Placental pericyte (primary cell): ENCODE results near the gene SELENOO. TPM values are rescaled to one million over a fixed set of nuclear protein-coding genes. Genes with fewer than 3 reads are reported as not detected.

ENCODE experiments used
- total RNA-seq: library from RNA; depleted of rRNA; stranded (reverse); fragments of >200 nt; gene quantifications from 2 replicates; pipeline ENCODE4 v1.2.3, GENCODE V29; 2012

SELENOO gene, protein sequence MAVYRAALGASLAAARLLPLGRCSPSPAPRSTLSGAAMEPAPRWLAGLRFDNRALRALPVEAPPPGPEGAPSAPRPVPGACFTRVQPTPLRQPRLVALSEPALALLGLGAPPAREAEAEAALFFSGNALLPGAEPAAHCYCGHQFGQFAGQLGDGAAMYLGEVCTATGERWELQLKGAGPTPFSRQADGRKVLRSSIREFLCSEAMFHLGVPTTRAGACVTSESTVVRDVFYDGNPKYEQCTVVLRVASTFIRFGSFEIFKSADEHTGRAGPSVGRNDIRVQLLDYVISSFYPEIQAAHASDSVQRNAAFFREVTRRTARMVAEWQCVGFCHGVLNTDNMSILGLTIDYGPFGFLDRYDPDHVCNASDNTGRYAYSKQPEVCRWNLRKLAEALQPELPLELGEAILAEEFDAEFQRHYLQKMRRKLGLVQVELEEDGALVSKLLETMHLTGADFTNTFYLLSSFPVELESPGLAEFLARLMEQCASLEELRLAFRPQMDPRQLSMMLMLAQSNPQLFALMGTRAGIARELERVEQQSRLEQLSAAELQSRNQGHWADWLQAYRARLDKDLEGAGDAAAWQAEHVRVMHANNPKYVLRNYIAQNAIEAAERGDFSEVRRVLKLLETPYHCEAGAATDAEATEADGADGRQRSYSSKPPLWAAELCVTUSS
- 14.4 and 16.2 TPM in 2 replicates for total RNA-seq

DNA sequence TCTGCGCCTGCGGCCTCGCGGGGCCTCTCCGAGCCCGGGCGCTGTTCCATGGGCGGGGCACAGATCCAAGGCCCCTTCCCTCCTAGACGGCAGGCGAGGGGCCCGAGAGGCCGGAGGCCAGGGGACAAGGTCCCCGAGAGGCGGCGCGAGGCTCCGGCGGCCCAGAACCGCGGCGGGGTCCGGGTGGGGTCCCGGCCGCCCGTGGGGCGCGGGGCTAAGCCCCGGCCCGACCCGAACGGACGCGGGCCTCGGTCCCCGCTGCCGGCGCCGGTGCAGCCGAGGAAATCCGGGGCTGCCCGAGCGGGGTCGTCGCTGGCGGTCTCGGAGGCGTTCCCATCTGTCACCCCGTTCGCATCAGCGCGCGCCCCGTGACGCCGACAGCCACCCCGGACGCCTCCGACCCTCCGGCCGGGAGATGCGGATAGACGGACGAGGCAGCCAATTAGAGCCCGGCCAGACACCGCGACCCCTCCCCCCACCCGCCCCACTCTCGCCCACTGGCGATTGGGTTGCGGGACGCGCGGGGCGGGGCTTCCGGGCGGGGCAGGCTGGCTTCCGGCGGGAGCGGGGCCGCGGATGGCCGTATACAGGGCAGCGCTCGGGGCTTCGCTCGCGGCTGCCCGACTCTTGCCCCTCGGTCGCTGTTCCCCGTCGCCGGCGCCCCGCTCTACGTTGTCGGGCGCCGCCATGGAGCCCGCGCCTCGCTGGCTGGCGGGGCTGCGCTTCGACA is at the start of gene SELENOO:
SELENOO (plus strand) TSS at position 551 of the 730 bp plus-strand sequence; CDS start at position 577, 26 bp downstream.

GRCh38 chr22:50170453-50171318 is 30.1 kb upstream of the SELENOO start, which contains the start of gene PANX2:
Gene PANX2, plus strand, starts transcription at chr22:50170731. Its CDS starts 0 bp downstream, at chr22:50170731.

GRCh38 chr22:50185375-50186087 is 15.3 kb upstream of the SELENOO start, which contains the start of gene TRABD:
Gene TRABD, plus strand, starts transcription at chr22:50185913. Its CDS starts 7,148 bp downstream, at chr22:50193061.

DNA sequence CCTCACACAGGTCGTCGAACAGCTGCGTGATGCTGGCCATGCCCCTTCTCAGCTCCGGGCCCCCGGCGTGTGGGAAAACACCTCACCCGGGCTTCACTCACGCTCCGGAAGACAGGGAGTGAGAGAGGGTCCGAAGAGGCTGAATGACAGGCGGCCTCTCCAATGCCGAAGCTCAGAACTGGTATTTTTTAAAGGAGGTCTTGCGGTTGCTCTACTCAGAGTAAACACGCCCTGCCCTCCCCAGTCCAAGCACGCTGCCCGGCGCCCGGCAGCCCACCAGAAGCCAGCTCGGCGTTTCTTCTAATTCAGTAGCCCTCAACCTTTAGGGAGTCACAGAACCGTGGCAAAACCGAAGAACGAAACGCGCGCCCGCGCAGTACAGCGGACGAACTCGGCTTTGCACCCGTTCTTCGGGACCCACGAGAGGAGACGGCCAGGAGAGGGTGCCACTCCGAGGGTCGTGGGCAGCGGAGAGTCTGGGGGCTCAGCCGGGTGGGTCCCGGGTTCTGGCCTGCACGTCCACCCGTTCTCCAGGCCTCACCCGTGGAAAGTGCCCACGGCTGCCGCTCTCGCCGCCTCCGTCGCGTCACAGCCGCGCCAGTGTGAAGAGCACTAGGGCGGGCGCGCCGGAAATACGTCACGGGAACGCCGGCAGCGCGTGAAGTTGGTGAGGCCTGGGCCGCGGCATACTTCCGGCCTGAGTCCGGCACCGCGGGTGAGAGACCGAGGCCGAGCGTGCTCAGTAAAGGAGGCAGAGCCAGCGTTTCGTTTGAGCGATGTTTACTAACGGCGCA is 43.8 kb downstream of the SELENOO start, which contains the start of gene TUBGCP6:
TUBGCP6 (minus strand) TSS at position 604 of the 794 bp plus-strand sequence; CDS start at position 40, 564 bp downstream.

GRCh38 chr22:50250555-50251476 is 50.0 kb downstream of the SELENOO start, which contains the start of gene HDAC10:
Gene HDAC10, minus strand, starts transcription at chr22:50251265. Its CDS starts 233 bp downstream, at chr22:50251032.

DNA sequence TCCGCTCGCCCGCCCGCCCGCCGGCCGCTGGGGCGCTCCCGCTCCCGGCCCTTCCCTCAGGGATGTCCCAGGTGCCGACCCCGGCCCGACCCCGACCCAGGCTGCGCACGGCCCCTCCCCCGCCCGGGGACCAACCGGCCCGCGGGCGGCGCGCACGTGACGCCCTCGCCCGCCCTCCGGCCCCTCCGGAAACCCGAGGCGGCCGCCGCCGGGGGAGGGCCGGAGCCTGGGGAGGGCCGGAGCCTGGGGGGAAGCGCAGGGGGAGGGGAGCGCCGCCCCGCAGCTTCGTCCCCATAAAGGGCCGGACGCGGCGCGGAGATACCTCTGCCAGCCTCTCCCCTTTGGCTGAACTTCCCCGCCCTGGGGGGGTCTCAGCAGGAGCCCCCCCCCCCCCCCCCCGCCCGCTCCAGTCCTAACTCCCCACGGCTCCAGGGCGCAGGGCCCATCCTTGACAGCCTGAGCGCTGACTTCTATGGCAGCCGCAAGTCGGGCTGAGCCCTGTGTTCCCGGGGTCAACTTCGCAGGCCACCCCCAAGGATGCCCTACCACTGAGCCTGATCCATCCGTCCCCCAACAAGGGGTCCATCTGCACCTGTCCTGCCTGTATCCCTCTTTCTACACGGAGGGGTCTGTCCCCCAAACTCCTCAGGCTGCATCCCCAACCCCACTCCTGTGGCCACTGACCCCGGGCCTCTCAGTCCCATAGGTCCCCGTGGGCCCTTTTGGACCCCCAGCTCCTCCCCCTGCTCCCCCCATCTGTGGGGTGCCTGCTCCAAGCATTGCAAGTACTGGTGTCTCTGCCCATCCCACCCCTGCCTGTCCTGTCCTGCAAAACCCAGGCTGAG is 61.0 kb downstream of the SELENOO start, which contains the start of gene MAPK12:
MAPK12 (minus strand) TSS at position 69 of the 845 bp plus-strand sequence. CDS start 174 bp downstream, outside the sequence.

Other genes with a start within 250 kb of the SELENOO start
- 42.2 and 52.5 TPM in 2 replicates for gene PIM3, start 240.2 kb upstream of the SELENOO start, total RNA-seq
- not detected in 2 replicates for gene IL17REL, start 188.2 kb upstream of the SELENOO start, total RNA-seq
- not detected in 2 replicates for gene TTLL8, start 142.7 kb upstream of the SELENOO start, total RNA-seq
- under 0.01 and 0.44 TPM in 2 replicates for gene MLC1, start 115.6 kb upstream of the SELENOO start, total RNA-seq
- gene MOV10L1, start 111.0 kb upstream of the SELENOO start, total RNA-seq: 5.5 and 5.7 TPM in 2 replicates
- gene PANX2, start 30.3 kb upstream of the SELENOO start, total RNA-seq: 0.86 and 3.7 TPM in 2 replicates
- gene TRABD, start 15.1 kb upstream of the SELENOO start, total RNA-seq: 47.1 and 71.3 TPM in 2 replicates
- 25.4 and 38.9 TPM in 2 replicates for gene TUBGCP6, start 44.0 kb downstream of the SELENOO start, total RNA-seq
- gene HDAC10, start 50.3 kb downstream of the SELENOO start, total RNA-seq: 20.4 and 24.1 TPM in 2 replicates
- 41.5 and 55.6 TPM in 2 replicates for gene MAPK12, start 60.7 kb downstream of the SELENOO start, total RNA-seq
- gene MAPK11, start 69.4 kb downstream of the SELENOO start, total RNA-seq: 4.2 and 10.3 TPM in 2 replicates
- 174 and 339 TPM in 2 replicates for gene PLXNB2, start 106.6 kb downstream of the SELENOO start, total RNA-seq
- gene DENND6B, start 126.0 kb downstream of the SELENOO start, total RNA-seq: 1.7 and 3.3 TPM in 2 replicates
- 69.4 and 72.3 TPM in 2 replicates for gene PPP6R2, start 142.3 kb downstream of the SELENOO start, total RNA-seq